ENCODE data around the gene TLCD3B.
A peak's percentile ranks its signal among the peaks of the same experiment; 100 is the strongest.

Gene TLCD3B, protein sequence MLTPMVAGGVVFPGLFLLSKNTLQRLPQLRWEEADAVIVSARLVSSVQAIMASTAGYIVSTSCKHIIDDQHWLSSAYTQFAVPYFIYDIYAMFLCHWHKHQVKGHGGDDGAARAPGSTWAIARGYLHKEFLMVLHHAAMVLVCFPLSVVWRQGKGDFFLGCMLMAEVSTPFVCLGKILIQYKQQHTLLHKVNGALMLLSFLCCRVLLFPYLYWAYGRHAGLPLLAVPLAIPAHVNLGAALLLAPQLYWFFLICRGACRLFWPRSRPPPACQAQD

GRCh38 chr16:30030841-30031413 is at the start of gene TLCD3B:
TSS of gene TLCD3B (minus strand) at chr16:30031271. CDS start at chr16:30030527, 744 bp downstream.
- no peak for DNase-seq

DNA sequence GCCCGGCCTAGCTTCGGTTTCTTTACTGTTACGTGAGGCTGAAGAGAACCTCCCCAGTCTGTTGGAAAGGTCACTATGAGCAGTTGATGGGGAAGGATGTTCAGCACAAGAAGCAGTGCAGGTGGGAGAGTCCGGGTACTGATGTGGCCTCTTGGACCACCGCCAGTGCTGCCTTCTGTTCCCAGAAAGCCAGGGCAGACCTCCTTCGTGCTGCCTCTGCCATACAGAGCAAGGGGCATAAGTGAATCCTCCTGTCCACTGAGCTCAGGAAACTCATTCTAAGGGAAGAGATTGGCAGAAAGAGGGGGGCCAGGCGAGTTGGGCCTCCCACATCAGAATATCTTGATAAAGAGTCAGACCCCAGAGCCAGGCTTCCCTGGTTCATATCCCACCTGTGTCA is 48.4 kb upstream of the TLCD3B start:
- no peak for DNase-seq

DNA sequence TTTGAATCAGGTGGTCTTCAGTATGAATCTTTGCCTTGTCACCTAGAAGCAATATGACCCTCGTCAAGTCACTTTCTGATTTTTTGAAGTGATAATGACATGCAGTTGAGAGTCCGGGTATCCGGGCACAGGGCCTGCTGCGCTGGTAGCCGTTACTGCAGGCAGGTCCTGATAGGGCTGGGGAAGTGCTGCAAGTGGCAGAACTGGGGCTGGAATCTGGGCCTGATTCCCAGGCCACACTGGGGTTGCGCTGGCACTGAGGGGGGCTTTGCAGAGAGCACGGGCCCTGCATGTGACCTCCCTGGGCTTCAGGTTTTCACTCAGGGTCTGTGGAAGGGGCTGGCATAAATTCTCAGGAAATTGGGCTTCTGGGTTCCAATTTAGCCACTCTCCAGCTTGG is 47.7 kb upstream of the TLCD3B start:
- DNase-seq: no peak

GRCh38 chr16:30077656-30078055 is 46.6 kb upstream of the TLCD3B start:
- no peak for DNase-seq

DNA sequence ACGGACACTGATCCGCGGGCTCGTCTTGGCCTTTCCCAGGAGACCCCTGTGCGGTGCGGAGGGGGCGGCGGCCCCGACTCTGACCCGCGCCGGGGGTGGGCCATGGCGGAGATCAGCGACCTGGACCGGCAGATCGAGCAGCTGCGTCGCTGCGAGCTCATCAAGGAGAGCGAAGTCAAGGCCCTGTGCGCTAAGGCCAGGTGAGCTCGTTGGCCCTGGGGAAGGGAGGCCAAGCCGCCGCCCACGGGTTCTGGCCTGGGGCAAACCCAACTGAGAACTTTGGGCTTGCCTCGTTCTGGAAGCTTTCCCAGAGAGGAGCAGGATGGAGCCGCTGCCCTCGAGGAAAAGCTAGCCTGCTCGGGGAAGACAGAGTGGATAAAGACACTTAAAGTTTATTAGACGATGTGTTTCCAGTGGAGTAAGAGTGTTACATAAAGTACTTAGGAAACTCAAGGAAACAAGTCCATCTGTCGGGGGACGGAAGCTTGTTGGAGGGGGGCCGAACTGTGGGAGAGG is 45.3 kb upstream of the TLCD3B start:
- DNase-seq: no peak

DNA sequence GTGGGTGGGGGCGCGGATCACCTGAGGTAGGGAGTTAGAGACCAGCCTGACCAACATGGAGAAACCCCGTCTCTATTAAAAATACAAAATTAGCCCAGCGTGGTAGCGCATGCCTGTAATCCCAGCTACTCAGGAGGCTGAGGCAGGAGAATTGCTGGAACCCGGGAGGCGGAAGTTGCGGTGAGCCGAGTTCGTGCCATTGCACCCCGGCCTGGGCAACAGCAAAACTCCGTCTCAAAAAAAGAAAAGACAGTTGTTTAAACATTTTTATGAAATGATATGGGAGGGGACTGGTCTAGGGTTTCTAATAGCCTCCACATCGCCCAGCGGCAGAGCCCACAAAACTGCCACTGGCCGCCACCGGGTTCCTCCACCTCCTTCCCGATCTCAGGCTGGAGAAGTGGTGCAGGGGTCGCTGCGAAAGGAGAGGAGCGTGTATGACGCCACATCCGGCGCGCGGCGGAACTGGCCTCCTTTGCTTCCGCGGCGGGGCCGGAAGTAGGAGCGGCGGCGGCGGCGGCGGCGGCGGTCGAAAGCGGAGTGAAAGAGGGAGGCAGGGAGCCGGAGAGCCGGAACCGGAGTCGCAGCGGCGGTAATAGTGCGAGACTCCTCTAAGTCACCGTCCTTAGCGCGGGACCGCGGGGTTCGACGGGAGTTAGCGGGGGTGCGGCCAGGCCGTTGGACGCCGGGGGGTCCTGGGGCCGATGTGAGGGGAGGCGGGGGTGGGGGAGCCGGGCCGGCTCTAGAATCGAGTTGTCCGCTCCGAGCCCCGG is 44.6 kb upstream of the TLCD3B start, which contains the start of gene PPP4C:
PPP4C (plus strand) TSS at position 492 of the 773 bp plus-strand sequence. CDS start 384 bp downstream, outside the sequence.
- DNase-seq: peak; percentile 92

GRCh38 chr16:30070490-30070889 is 39.4 kb upstream of the TLCD3B start:
- no peak for DNase-seq

- DNase-seq: no peak
Measured at GRCh38 chr16:30069611-30070462, 38.8 kb upstream of the TLCD3B start.

GRCh38 chr16:30068750-30069610 is 37.9 kb upstream of the TLCD3B start:
- DNase-seq: peak; percentile 60

DNA sequence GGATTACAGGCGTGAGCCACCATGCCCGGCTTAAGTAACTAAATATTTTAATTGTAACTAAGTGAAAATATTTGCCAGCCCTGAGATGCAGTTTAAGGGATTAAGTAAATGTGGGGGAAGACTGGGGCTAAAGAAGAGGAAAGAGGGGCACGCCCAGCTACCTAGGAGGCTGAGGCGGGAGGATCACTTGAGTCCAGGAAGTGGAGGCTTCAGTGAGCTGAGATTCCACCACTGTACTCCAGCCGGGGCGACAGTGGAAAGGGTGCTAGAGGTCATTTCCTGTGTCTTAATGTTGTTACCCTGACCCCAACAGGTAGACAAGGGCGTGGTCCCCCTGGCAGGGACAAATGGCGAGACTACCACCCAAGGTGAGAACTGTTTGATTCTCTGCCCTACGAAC is 37.3 kb upstream of the TLCD3B start:
- DNase-seq: no peak

- no peak for DNase-seq
Measured at GRCh38 chr16:30067584-30067916, 36.5 kb upstream of the TLCD3B start.

DNA sequence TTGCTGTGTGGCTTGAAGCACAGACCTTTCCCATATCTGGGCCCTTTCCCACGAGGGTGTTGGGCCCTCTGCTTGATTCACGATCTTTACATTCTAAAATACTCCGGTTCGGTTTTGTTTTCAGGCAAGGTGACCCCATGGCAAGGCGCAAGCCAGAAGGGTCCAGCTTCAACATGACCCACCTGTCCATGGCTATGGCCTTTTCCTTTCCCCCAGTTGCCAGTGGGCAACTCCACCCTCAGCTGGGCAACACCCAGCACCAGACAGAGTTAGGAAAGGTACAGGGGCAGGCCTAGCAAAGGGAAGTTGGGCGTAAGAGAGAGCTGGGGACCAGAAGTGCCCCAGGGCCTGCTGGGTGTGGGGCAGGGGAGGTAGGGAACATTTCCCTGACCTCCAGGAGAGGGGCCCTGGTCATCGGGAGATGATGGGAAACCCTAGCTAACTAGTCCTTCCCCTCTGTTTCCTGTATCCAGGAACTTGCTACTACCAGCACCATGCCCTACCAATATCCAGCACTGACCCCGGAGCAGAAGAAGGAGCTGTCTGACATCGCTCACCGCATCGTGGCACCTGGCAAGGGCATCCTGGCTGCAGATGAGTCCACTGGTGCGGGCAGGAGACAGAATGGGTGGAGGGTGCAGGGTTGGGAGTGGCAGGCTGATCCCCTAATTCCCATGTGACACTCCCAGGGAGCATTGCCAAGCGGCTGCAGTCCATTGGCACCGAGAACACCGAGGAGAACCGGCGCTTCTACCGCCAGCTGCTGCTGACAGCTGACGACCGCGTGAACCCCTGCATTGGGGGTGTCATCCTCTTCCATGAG is 35.9 kb upstream of the TLCD3B start:
- no peak for DNase-seq

- DNase-seq: peak; percentile 59
Measured at GRCh38 chr16:30065943-30066760, 35.1 kb upstream of the TLCD3B start.

DNA sequence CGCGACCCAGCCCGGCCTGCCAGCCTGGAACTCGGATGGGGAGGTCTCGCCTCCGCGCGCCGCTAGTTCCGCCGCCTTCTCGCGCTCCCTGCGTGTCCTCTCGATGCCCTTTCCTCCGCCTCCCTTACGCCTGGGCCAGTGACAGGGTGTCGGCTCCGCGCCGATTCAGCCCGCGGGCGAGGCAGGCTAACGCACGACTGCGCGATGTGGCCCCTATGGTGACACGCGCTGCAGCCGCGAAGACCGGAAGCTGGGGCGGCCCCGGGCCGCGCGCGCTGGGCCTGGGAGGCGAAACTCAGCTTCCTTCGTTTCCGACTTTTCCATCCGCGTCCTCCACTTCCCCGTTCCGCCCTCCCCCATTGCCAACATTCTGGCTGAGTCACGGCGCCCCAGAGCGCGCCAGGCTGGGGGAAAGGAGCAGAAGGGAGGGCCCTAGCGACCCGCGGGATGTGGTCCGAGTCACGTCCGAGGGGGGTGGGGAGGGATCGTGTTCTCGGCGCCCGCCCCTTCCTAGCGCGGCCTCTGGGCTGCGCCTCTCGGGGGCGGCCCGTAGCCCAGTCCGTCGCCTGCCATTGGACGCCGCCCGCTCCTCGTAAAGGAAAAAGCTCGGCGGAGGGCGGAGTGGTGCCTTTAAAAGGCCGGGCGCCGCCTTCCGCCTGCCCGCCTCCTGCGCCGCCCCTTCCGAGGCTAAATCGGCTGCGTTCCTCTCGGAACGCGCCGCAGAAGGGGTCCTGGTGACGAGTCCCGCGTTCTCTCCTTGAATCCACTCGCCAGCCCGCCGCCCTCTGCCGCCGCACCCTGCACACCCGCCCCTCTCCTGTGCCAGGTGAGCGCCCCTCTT is 34.3 kb upstream of the TLCD3B start, which contains the start of gene ALDOA:
ALDOA (plus strand) TSS at position 659 of the 841 bp plus-strand sequence. CDS start 1,138 bp downstream, outside the sequence.
- peak; percentile 95 for DNase-seq

DNA sequence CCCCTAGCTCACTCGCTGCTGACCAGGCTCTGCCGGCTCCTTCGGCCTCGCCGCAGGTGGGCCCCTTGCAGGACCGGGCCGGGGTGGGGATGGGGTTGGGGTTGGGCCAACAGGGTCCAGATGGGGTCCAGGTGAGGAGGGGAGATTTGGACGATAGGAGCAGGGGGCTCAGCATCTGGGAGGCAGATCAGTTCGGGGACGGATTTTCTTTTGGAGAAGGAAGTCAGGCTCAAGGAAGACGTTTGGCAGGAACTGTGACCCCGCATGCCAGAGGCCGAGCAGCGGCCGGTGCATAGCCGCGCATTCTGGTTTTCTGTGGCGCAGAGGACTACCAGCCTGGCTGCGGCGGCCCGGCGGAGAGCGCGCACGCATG is 33.6 kb upstream of the TLCD3B start:
- no peak for DNase-seq

- DNase-seq: peak; percentile 72
Measured at GRCh38 chr16:30063893-30064728, 33.0 kb upstream of the TLCD3B start.

DNA sequence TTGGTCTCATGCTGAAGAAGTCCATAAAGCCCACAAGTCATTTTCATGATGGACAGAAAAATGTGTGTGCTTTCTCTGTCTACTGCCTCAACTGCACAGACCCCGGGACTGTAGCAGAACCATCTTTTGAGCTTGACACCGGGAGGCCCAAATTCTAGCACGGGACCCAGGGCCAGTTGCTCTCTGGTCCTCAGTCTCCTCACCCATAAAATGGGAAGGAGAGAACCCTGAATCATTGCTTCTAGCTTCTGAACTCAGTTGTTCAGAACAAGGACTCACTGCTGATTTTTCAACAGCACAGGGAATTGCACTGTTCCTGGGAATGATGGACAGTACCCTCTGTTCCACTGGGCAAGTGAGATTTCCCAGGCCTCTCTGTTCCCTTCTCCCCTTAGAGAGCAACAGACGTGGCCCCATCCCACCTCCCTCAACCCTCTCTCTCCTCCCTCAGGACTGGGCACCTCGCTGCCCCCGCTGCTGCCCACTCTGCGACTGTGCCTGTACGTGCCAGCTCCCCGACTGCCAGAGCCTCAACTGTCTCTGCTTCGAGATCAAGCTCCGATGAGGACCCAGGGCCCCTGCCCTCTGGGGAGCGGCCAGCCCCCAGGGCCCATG is 32.3 kb upstream of the TLCD3B start:
- DNase-seq: no peak

Measured in stimulated activated CD4-positive, alpha-beta T cell treated with anti-CD3 and anti-CD28 coated beads, Interleukin-4, amount 100 ng/mL, for 1 hour (primary cell).